ENCODE results near the gene SMIM38.
"Not testable (repeated sequence)": the region's sequence is repeated elsewhere in the genome, so short reads cannot be mapped to it uniquely, and the experiment has no call there.

SMIM38 gene

GRCh38 chr11:69141742-69142141 lies 14.0 kb upstream of the SMIM38 start:
- peak; percentile 44 to 55 for DNase-seq

GRCh38 chr11:69142895-69143294 lies 12.8 kb upstream of the SMIM38 start:
- no peak for DNase-seq

GRCh38 chr11:69144316-69145049 lies 11.3 kb upstream of the SMIM38 start:
- DNase-seq = no peak

- DNase-seq = no peak
Observed at GRCh38 chr11:69145050-69145380, 10.7 kb upstream of the SMIM38 start.

- DNase-seq = no peak
Observed at GRCh38 chr11:69148377-69148762, 7.4 kb upstream of the SMIM38 start.

- peak in 1 of 2 experiments; percentile 20 for DNase-seq
Observed at GRCh38 chr11:69148806-69149205, 6.9 kb upstream of the SMIM38 start.

GRCh38 chr11:69149338-69150045 lies 6.2 kb upstream of the SMIM38 start:
- not testable (repeated sequence) for DNase-seq

- no peak for DNase-seq
Observed at GRCh38 chr11:69150175-69150574, 5.6 kb upstream of the SMIM38 start.

GRCh38 chr11:69151836-69152235 lies 3.9 kb upstream of the SMIM38 start:
- no peak for DNase-seq

GRCh38 chr11:69152733-69153421 lies 2.9 kb upstream of the SMIM38 start:
- no peak for DNase-seq

- DNase-seq = no peak
Observed at GRCh38 chr11:69153661-69154060, 2.1 kb upstream of the SMIM38 start.

- DNase-seq = no peak
Observed at GRCh38 chr11:69154211-69154913, 1.4 kb upstream of the SMIM38 start.

- no peak for DNase-seq
Observed at GRCh38 chr11:69154938-69155301, 815 bp upstream of the SMIM38 start.

- DNase-seq = no peak
Observed at GRCh38 chr11:69156235-69156639, 502 bp downstream of the SMIM38 start.

- no peak for DNase-seq
Observed at GRCh38 chr11:69156673-69157155, 979 bp downstream of the SMIM38 start.

- DNase-seq = no peak
Observed at GRCh38 chr11:69157156-69157821, 1.6 kb downstream of the SMIM38 start.

- DNase-seq = no peak
Observed at GRCh38 chr11:69157822-69158231, 2.1 kb downstream of the SMIM38 start.

GRCh38 chr11:69158301-69159149 lies 2.8 kb downstream of the SMIM38 start:
- no peak for DNase-seq

- no peak for DNase-seq
Observed at GRCh38 chr11:69159150-69159852, 3.6 kb downstream of the SMIM38 start.

- DNase-seq = no peak
Observed at GRCh38 chr11:69160296-69161116, 4.8 kb downstream of the SMIM38 start.

Data from Kasumi-1 (cell line).